GM12801 (cell line): ENCODE data around the gene FOLR2.

Source experiments
- TF ChIP-seq, protein P1 (sequence below): IDR thresholded peaks from one replicate; pipeline ENCODE4 v1.5.1; 2011; ENCODE audit warnings: control low read depth; ENCODE audit not compliant: insufficient read length; ENCODE audit errors: extremely low read depth

Gene FOLR2

DNA sequence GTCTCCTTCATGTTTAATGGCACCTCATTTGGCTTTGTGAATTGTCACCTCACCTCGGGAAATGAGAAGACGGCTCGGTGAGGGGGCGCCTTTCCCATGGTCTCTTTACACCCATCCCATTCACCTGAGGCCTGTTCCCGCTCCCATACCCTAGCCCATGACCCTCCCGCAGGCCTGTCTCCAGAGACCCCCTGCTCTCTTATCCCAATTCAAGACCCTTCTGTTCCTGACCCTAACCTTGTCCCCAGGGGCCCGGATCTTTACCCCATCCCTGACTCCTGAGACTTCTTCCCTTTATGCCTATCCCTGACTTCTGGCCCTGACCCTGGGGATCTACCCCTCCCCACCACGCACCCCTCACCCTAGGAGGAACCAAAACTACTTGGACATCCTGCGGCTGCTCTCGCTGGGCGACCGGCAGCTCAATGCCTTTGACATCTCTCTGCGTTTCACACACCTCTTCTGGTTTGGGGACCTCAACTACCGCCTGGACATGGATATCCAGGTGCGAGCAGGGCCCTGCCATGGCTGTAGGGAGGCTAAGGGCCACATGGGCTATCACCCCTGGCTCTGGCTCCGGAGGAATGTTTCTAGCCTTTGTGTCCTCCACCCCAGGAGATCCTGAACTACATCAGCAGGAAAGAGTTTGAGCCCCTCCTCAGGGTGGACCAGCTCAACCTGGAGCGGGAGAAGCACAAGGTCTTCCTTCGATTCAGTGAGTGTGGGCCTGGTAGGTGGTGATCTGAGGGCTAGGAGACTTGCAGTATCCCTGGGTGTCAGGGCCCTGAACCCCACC is 15.9 kb downstream of the FOLR2 start:
- TF ChIP-seq, protein P1, sequence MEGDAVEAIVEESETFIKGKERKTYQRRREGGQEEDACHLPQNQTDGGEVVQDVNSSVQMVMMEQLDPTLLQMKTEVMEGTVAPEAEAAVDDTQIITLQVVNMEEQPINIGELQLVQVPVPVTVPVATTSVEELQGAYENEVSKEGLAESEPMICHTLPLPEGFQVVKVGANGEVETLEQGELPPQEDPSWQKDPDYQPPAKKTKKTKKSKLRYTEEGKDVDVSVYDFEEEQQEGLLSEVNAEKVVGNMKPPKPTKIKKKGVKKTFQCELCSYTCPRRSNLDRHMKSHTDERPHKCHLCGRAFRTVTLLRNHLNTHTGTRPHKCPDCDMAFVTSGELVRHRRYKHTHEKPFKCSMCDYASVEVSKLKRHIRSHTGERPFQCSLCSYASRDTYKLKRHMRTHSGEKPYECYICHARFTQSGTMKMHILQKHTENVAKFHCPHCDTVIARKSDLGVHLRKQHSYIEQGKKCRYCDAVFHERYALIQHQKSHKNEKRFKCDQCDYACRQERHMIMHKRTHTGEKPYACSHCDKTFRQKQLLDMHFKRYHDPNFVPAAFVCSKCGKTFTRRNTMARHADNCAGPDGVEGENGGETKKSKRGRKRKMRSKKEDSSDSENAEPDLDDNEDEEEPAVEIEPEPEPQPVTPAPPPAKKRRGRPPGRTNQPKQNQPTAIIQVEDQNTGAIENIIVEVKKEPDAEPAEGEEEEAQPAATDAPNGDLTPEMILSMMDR, result no peak

DNA sequence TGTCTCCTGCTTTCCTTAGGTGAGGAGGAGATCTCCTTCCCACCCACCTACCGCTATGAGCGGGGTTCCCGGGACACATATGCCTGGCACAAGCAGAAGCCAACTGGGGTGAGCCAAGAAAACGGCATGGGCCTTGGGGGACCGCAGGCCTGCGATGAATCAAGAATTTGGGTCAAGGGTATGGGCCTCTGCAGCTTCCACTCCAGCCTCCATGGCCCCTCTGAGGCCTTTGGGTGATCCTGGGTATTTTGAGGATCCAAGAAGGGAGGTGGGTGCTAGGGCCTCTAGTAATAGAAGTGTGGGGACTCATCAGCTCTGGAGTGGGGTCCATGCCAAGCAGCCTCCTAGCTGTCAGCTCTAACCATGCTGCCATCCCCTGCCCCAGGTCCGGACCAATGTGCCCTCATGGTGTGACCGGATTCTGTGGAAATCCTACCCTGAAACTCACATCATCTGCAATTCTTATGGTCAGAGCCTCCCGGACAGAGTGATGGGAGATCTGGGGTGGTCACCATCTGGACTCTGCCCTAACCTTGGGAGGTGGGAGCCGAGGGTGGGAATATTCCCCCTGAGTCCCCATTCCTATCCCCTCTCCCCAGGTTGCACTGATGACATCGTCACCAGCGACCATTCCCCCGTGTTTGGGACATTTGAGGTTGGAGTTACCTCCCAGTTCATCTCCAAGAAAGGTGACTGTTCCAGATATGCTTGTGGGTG is 16.6 kb downstream of the FOLR2 start:
- TF ChIP-seq, protein P1, result no peak

DNA sequence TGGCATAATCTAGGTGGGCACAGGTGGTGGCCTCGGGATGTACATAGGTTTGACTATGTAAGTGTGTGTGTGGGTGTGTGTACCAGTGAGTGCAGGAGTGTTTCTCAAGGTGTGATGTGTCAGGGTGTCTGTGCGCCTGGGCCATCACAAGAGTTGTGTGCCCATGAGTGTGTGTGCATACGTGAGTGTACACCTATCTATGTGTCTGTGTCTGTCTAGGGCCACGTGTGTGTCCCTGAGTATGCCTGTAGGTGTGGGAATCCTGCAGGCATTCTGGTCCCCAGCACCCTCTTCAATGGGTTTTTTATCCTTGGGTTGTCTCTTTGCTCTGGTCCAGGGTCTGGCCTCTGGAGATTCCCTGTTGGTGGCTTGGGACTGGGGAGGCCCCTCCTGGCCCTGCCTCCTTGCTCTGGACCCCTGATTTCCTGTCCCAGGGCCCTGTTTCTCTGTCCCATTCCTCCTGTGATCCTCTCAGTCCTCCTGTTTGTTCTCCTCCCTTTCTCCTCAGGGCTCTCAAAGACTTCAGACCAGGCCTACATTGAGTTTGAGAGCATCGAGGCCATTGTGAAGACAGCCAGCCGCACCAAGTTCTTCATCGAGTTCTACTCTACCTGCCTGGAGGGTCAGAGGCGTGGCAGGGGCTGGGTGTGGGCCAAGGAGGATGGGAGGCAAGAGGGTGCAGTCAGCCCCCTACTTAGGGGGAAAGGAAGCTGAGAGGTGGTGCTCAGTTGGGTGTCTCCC is 17.3 kb downstream of the FOLR2 start:
- TF ChIP-seq, protein P1, result no peak

GRCh38 chr11:72234514-72234830 is 17.9 kb downstream of the FOLR2 start:
- TF ChIP-seq, protein P1, result no peak

DNA sequence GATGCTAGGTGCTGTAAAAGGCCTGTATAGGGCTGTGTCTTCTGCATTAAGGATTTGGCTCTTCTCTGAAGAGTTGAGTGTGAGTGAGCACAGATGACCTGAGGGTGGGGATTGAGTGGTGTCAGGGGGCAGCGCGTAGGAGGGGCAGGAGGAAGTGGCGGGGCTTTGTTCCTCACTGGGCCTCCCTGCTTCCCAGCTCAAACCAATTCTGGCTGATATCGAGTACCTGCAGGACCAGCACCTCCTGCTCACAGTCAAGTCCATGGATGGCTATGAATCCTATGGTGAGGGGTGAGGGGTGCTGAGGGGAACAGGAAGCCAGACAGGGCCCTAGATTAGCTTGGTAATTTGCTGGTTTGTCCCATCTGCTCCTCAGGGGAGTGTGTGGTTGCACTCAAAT is 18.3 kb downstream of the FOLR2 start:
- TF ChIP-seq, protein P1, result no peak

DNA sequence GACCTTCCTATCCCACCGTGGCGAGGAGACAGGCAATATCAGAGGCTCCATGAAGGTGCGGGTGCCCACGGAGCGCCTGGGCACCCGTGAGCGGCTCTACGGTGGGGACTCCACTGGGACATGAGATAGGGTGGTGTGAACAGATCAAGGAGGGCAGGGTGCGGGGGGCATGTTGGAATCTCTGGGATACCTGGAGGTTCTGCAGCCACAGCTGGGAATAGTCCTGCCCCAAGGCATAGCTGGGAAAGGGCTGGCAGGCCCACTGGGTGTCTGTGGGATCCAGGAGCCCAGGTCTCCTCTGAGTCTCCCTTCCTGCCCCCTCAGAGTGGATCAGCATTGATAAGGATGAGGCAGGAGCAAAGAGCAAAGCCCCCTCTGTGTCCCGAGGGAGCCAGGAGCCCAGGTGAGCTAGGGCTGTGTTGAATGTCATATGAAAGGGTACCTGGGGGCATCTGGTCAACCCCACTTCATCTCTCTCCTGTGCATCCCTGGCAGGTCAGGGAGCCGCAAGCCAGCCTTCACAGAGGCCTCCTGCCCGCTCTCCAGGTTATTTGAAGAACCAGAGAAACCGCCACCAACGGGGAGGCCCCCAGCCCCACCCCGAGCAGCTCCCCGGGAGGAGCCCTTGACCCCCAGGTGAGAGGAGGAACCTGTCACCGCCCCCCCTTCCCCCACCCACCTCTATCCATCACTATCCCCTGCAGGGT is 18.9 kb downstream of the FOLR2 start:
- TF ChIP-seq, protein P1, result no peak
